Measurements from ENCODE around the gene CLDN6. TPM values are rescaled to one million over a fixed set of nuclear protein-coding genes. Genes with fewer than 3 reads are reported as not detected.

CLDN6 gene
- total RNA-seq, 1 experiment from 2014 or later: not detected

- DNase-seq (peak; percentile 28), ATAC-seq (peak; percentile 25; the same call in 1 of the 2 replicates)
- ChIA-PET POLR2A (ENCODE audit: unreplicated experiment) (no interaction called here), CTCF (no interaction called here)
- Histone ChIP-seq H3K79me2 (ENCODE audit: low read length) (no peaks in the 10 kb centered on the region), H3K27me3 (ENCODE audit: low read length) (no peaks in the 10 kb centered on the region), H3K4me3 (ENCODE audit: low read length) (no peak overlapping the region), H3K4me2 (ENCODE audit: low read length) (no peak overlapping the region), H3K9ac (ENCODE audit: low read length) (no peak overlapping the region), H3K9me3 (ENCODE audit: low read length) (no peaks in the 10 kb centered on the region), H3K9me2 (replicated peaks; ENCODE audit: low read length) (no peaks in the 10 kb centered on the region), H3K27ac (ENCODE audit: low read length) (peak overlapping the region; percentile 20; the same call in 1 of the 2 replicates), H3F3A (ENCODE audit: low read length, unreplicated experiment) (no peaks in the 10 kb centered on the region), H3K4me1 (ENCODE audit: insufficient read depth, low read length) (peaks cover 19% of the 10 kb centered on the region), H3K36me3 (ENCODE audit: low read depth, low read length) (no peaks in the 10 kb centered on the region), H4K20me1 (ENCODE audit: low read length) (no peaks in the 10 kb centered on the region), H2AFZ (ENCODE audit: low read length) (no peak overlapping the region)
- intact Hi-C loops (cut with micrococcal nuclease): no loop called here
- TF ChIP-seq EZH2 (IDR thresholded peaks at IDR 0.05; ENCODE audit: low read length, unreplicated experiment): no peak
- no peak for TF ChIP-seq CTCF (conservative IDR thresholded peaks at IDR 0.05; ENCODE audit: low read depth, low read length)
- TF ChIP-seq EZH2phosphoT487 (IDR thresholded peaks at IDR 0.05; ENCODE audit: borderline replicate concordance, low read length): no peak
- BruUV-seq (replicated peaks): no TSS peak
Observed at GRCh38 chr16:2990891-2991290, 27.1 kb downstream of the CLDN6 start.

GRCh38 chr16:2988590-2989099, 29.3 kb downstream of the CLDN6 start:
- Histone ChIP-seq H3K27me3 (ENCODE audit: low read length) (no peaks in the 10 kb centered on the region), H3K79me2 (ENCODE audit: low read length) (no peaks in the 10 kb centered on the region), H2AFZ (ENCODE audit: low read length) (no peak overlapping the region), H3F3A (ENCODE audit: low read length, unreplicated experiment) (no peaks in the 10 kb centered on the region), H3K4me3 (ENCODE audit: low read length) (no peak overlapping the region), H3K4me1 (ENCODE audit: insufficient read depth, low read length) (peaks cover 19% of the 10 kb centered on the region), H3K9me2 (replicated peaks; ENCODE audit: low read length) (no peaks in the 10 kb centered on the region), H3K27ac (ENCODE audit: low read length) (no peak overlapping the region), H3K9me3 (ENCODE audit: low read length) (no peaks in the 10 kb centered on the region), H3K36me3 (ENCODE audit: low read depth, low read length) (no peaks in the 10 kb centered on the region), H3K4me2 (ENCODE audit: low read length) (no peak overlapping the region), H4K20me1 (ENCODE audit: low read length) (no peaks in the 10 kb centered on the region), H3K9ac (ENCODE audit: low read length) (no peak overlapping the region)
- intact Hi-C loops (cut with micrococcal nuclease): no loop called here
- no TSS peak for BruUV-seq (replicated peaks)
- ChIA-PET CTCF (no interaction called here), POLR2A (ENCODE audit: unreplicated experiment) (no interaction called here)
- TF ChIP-seq EZH2phosphoT487 (IDR thresholded peaks at IDR 0.05; ENCODE audit: borderline replicate concordance, low read length) (no peak), CTCF (conservative IDR thresholded peaks at IDR 0.05; ENCODE audit: low read depth, low read length) (no peak), EZH2 (IDR thresholded peaks at IDR 0.05; ENCODE audit: low read length, unreplicated experiment) (no peak)
- ATAC-seq: no peak
- no peak for DNase-seq

- no peak overlapping the region for H3K9ac ChIP-seq (ENCODE audit: low read length)
- no peaks in the 10 kb centered on the region for H3F3A ChIP-seq (ENCODE audit: low read length, unreplicated experiment)
- no peaks in the 10 kb centered on the region for H3K27me3 ChIP-seq (ENCODE audit: low read length)
- ATAC-seq: no peak
- peaks cover 13% of the 10 kb centered on the region for H3K4me1 ChIP-seq (ENCODE audit: insufficient read depth, low read length)
- no peak for DNase-seq
- intact Hi-C loops (cut with micrococcal nuclease): no loop called here
- BruUV-seq (replicated peaks): no TSS peak
- no peaks in the 10 kb centered on the region for H4K20me1 ChIP-seq (ENCODE audit: low read length)
- ChIA-PET POLR2A (ENCODE audit: unreplicated experiment) (no interaction called here), CTCF (no interaction called here)
- no peak overlapping the region for H3K27ac ChIP-seq (ENCODE audit: low read length)
- H3K4me3 ChIP-seq (ENCODE audit: low read length): no peak overlapping the region
- H3K4me2 ChIP-seq (ENCODE audit: low read length): no peak overlapping the region
- H2AFZ ChIP-seq (ENCODE audit: low read length): no peak overlapping the region
- no peaks in the 10 kb centered on the region for H3K9me3 ChIP-seq (ENCODE audit: low read length)
- no peaks in the 10 kb centered on the region for H3K9me2 ChIP-seq (replicated peaks; ENCODE audit: low read length)
- TF ChIP-seq EZH2phosphoT487 (IDR thresholded peaks at IDR 0.05; ENCODE audit: borderline replicate concordance, low read length) (no peak), EZH2 (IDR thresholded peaks at IDR 0.05; ENCODE audit: low read length, unreplicated experiment) (no peak), CTCF (conservative IDR thresholded peaks at IDR 0.05; ENCODE audit: low read depth, low read length) (no peak)
- no peaks in the 10 kb centered on the region for H3K36me3 ChIP-seq (ENCODE audit: low read depth, low read length)
- no peaks in the 10 kb centered on the region for H3K79me2 ChIP-seq (ENCODE audit: low read length)
Observed at GRCh38 chr16:2987833-2988232, 30.1 kb downstream of the CLDN6 start.

Data from PC-3 (cell line).